GM23338 (cell line): ENCODE data around the gene CACNA1A. TPM values are rescaled to one million over a fixed set of nuclear protein-coding genes. Genes with fewer than 3 reads are reported as not detected.

Experiments
- ATAC-seq: fragments of 200-7000 bp; cut with Tn5 transposase; 3 replicates; pipeline ENCODE4 v1.9.1; 2020
- DNase-seq: peaks from one replicate; pipeline ENCODE4 v3.0.0-alpha.2; 2015; ENCODE audit warnings: low spot score
- H2AFZ ChIP-seq: fragments of 200-600 bp; sonication (generic); 2 replicates; pipeline ENCODE4 v1.8.0; 2016; ENCODE audit warnings: antibody characterized with exemption, mild to moderate bottlenecking, moderate library complexity
- H3F3A ChIP-seq: fragments of 200-600 bp; sonication (generic); replicated peaks from 2 replicates; pipeline ENCODE4 v1.8.0; 2017; ENCODE audit warnings: antibody characterized with exemption, mixed run types, low read depth
- H3K27ac ChIP-seq: fragments of 200-600 bp; sonication (generic); 2 replicates; pipeline ENCODE4 v1.6.1; 2016; ENCODE audit warnings: low read depth
- H3K27me3 ChIP-seq: fragments of 200-600 bp; sonication (generic); 2 replicates; pipeline ENCODE4 v1.8.0; 2016; ENCODE audit warnings: mild to moderate bottlenecking, mixed run types, moderate library complexity; ENCODE audit not compliant: insufficient read depth
- H3K36me3 ChIP-seq: fragments of 200-600 bp; sonication (generic); 2 replicates; pipeline ENCODE4 v1.8.0; 2016; ENCODE audit warnings: mild to moderate bottlenecking; ENCODE audit not compliant: insufficient read depth
- H3K4me1 ChIP-seq: fragments of 200-600 bp; sonication (generic); 2 replicates; pipeline ENCODE4 v1.8.0; 2016; ENCODE audit warnings: mild to moderate bottlenecking, moderate library complexity; ENCODE audit not compliant: insufficient read depth
- H3K4me2 ChIP-seq: fragments of 200-600 bp; sonication (generic); 2 replicates; pipeline ENCODE4 v1.7.1; 2017; ENCODE audit warnings: mixed run types
- H3K4me3 ChIP-seq: fragments of 200-600 bp; sonication (generic); 2 replicates; pipeline ENCODE4 v1.6.1; 2016; ENCODE audit warnings: mixed run types
- H3K79me2 ChIP-seq: fragments of 200-600 bp; sonication (generic); replicated peaks from 2 replicates; pipeline ENCODE4 v1.8.0; 2017; ENCODE audit warnings: mild to moderate bottlenecking; ENCODE audit not compliant: insufficient read depth
- H3K9me2 ChIP-seq: fragments of 200-600 bp; sonication (generic); 2 replicates; pipeline ENCODE4 v1.8.0; 2017; ENCODE audit not compliant: insufficient read depth
- H4K20me1 ChIP-seq: fragments of 200-600 bp; sonication (generic); replicated peaks from 2 replicates; pipeline ENCODE4 v1.8.0; 2017; ENCODE audit warnings: mild to moderate bottlenecking; ENCODE audit not compliant: insufficient read depth
- H3K27ac Mint-ChIP-seq: 2 replicates; pipeline ENCODE4 v1.8.0; 2020; ENCODE audit warnings: inconsistent platforms, mild to moderate bottlenecking, moderate library complexity, mixed read lengths
- H3K27me3 Mint-ChIP-seq: 3 replicates; pipeline ENCODE4 v1.8.0; 2022; ENCODE audit warnings: low read depth, mild to moderate bottlenecking, moderate library complexity, mixed read lengths, inconsistent platforms; ENCODE audit not compliant: insufficient read depth, poor library complexity
- H3K36me3 Mint-ChIP-seq: 3 replicates; pipeline ENCODE4 v1.8.0; 2021; ENCODE audit warnings: low read depth, mild to moderate bottlenecking, inconsistent platforms, moderate library complexity, mixed read lengths
- H3K4me1 Mint-ChIP-seq: 3 replicates; pipeline ENCODE4 v1.8.0; 2020; ENCODE audit warnings: mild to moderate bottlenecking, inconsistent platforms, mixed read lengths
- H3K4me3 Mint-ChIP-seq: 3 replicates; pipeline ENCODE4 v1.8.0; 2021; ENCODE audit warnings: moderate library complexity, mild to moderate bottlenecking, inconsistent platforms, mixed read lengths
- H3K9me3 Mint-ChIP-seq: 3 replicates; pipeline ENCODE4 v1.8.0; 2020; ENCODE audit warnings: moderate library complexity, mild to moderate bottlenecking, inconsistent platforms, mixed read lengths
- CREB1 ChIP-seq: fragments of 250-450 bp; sonication (Bioruptor Pico); IDR thresholded peaks from 2 replicates; pipeline ENCODE4 v1.5.0; 2020; ENCODE audit warnings: low read depth, mild to moderate bottlenecking, moderate library complexity
- EZH2phosphoT487 ChIP-seq: fragments of 200-600 bp; sonication (generic); IDR thresholded peaks from one replicate; pipeline ENCODE4 v1.8.1; 2018; ENCODE audit warnings: antibody characterized with exemption; ENCODE audit not compliant: unreplicated experiment
- POLR2AphosphoS5 ChIP-seq: IDR thresholded peaks from 2 replicates; pipeline ENCODE4 v1.6.1; 2016; ENCODE audit warnings: antibody characterized with exemption, low read depth
- STAT1 ChIP-seq: IDR thresholded peaks from one replicate; pipeline ENCODE4 v1.6.1; 2016; ENCODE audit warnings: antibody characterized with exemption; ENCODE audit not compliant: unreplicated experiment
- polyA plus RNA-seq: library from polyadenylated mRNA; unstranded; fragments of >200 nt; fragmentation: Nextera tagmentation; extraction: Ambion mirVana; gene quantifications from 2 replicates; pipeline ENCODE4 v1.2.1, GENCODE V29; 2016
- total RNA-seq: library from RNA; depleted of rRNA; stranded (reverse); fragments of >200 nt; shearing (Covaris generic); gene quantifications from 2 replicates; pipeline ENCODE4 v1.2.3, GENCODE V29; 2014
- TF ChIP-seq, protein P1 (sequence below), 2 experiments: fragments of 200-600 bp in 1 of 2; sonication (generic) in 1 of 2; conservative IDR thresholded peaks; 2 replicates each; pipeline versions ENCODE4 v1.5.1 to v1.6.1; 2016 to 2017; ENCODE audit warnings: antibody characterized with exemption in 2 of 2, low read depth in 2 of 2, mild to moderate bottlenecking in 2 of 2, moderate library complexity in 1 of 2
- TF ChIP-seq, protein P2 (sequence below): IDR thresholded peaks from one replicate; pipeline ENCODE4 v1.6.1; 2018; ENCODE audit warnings: antibody characterized with exemption; ENCODE audit not compliant: unreplicated experiment

Gene CACNA1A
- total and polyA plus RNA-seq, 2 experiments from 2014 or later: 7.4 to 20.3 TPM

DNA sequence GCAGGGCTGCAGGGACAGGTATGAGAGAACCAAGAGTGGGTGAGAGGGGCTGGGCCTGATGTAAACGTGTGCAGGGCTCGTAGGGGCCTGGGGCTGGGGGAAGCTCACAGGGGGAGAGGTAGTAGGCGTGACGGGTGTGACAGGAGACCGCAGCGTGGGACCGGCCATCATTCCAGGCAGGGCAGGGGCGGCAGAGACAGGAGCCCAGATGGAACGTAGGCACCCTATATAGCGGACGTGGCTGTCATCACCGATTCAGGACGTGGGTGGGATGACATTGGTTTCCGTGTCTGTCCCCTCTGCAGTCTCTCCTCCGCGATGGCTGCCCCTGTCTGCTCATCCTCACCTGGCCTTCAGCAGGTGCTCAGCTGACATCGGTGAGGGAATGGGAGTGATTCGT, 307.6 kb downstream of the CACNA1A start (continued):
- TF ChIP-seq, protein P1, sequence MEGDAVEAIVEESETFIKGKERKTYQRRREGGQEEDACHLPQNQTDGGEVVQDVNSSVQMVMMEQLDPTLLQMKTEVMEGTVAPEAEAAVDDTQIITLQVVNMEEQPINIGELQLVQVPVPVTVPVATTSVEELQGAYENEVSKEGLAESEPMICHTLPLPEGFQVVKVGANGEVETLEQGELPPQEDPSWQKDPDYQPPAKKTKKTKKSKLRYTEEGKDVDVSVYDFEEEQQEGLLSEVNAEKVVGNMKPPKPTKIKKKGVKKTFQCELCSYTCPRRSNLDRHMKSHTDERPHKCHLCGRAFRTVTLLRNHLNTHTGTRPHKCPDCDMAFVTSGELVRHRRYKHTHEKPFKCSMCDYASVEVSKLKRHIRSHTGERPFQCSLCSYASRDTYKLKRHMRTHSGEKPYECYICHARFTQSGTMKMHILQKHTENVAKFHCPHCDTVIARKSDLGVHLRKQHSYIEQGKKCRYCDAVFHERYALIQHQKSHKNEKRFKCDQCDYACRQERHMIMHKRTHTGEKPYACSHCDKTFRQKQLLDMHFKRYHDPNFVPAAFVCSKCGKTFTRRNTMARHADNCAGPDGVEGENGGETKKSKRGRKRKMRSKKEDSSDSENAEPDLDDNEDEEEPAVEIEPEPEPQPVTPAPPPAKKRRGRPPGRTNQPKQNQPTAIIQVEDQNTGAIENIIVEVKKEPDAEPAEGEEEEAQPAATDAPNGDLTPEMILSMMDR (conservative IDR thresholded peaks at IDR 0.05; ENCODE audit: low read depth in 2 of 2): no peak
- TF ChIP-seq STAT1 (no peak), EZH2phosphoT487 (no peak)
- TF ChIP-seq, protein P2, sequence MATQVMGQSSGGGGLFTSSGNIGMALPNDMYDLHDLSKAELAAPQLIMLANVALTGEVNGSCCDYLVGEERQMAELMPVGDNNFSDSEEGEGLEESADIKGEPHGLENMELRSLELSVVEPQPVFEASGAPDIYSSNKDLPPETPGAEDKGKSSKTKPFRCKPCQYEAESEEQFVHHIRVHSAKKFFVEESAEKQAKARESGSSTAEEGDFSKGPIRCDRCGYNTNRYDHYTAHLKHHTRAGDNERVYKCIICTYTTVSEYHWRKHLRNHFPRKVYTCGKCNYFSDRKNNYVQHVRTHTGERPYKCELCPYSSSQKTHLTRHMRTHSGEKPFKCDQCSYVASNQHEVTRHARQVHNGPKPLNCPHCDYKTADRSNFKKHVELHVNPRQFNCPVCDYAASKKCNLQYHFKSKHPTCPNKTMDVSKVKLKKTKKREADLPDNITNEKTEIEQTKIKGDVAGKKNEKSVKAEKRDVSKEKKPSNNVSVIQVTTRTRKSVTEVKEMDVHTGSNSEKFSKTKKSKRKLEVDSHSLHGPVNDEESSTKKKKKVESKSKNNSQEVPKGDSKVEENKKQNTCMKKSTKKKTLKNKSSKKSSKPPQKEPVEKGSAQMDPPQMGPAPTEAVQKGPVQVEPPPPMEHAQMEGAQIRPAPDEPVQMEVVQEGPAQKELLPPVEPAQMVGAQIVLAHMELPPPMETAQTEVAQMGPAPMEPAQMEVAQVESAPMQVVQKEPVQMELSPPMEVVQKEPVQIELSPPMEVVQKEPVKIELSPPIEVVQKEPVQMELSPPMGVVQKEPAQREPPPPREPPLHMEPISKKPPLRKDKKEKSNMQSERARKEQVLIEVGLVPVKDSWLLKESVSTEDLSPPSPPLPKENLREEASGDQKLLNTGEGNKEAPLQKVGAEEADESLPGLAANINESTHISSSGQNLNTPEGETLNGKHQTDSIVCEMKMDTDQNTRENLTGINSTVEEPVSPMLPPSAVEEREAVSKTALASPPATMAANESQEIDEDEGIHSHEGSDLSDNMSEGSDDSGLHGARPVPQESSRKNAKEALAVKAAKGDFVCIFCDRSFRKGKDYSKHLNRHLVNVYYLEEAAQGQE: no peak

DNA sequence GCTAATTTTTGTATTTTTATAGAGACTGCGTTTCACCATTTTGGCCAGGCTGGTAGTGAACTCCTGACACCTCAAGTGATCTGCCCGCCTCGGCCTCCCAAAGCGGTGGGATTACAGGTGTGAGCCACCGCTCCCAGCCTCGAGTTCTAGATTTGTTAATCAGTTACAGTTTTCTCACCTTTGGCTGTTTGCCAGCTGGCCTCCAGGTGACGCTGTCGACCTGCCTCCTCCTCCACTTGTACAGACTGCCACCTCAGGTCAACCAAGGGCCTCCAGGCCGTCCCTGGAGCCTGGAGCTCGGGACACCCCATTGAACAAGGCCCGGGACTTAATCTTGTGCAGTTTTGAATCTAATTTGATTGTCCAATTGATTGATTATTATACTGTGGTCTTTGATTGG, 310.6 kb downstream of the CACNA1A start:
- no peak overlapping the region for H2AFZ ChIP-seq
- Mint-ChIP-seq H3K27ac (no peak overlapping the region), H3K36me3 (no peaks in the 10 kb centered on the region), H3K9me3 (no peaks in the 10 kb centered on the region), H3K27me3 (peaks cover 15% of the 10 kb centered on the region), H3K4me1 (no peaks in the 10 kb centered on the region; the same call in 2 of the 3 replicates), H3K4me3 (no peak overlapping the region)
- no peak overlapping the region for H3K27ac ChIP-seq
- H3K79me2 ChIP-seq: no peaks in the 10 kb centered on the region
- no peaks in the 10 kb centered on the region for H3K27me3 ChIP-seq
- H4K20me1 ChIP-seq: no peaks in the 10 kb centered on the region
- H3K4me3 ChIP-seq: no peak overlapping the region
- H3K4me1 ChIP-seq: no peaks in the 10 kb centered on the region
- peaks cover 4% of the 10 kb centered on the region; the same call in 1 of the 2 replicates for H3F3A ChIP-seq
- ATAC-seq (peak; percentile 97), DNase-seq (peak; percentile 91)
- no peak overlapping the region for H3K4me2 ChIP-seq
- H3K36me3 ChIP-seq: no peaks in the 10 kb centered on the region
- no peaks in the 10 kb centered on the region for H3K9me2 ChIP-seq
- TF ChIP-seq POLR2AphosphoS5 (no peak), STAT1 (no peak), CREB1 (CRISPR knock-in tag) (0 out of 2 replicates have a peak, but pooled peaks have one; percentile 10)
- TF ChIP-seq, protein P1 (conservative IDR thresholded peaks at IDR 0.05; ENCODE audit: low read depth in 2 of 2): peak; percentile 96 to 98
- TF ChIP-seq, protein P2: no peak
